Coronary artery (tissue), 2 donors: Measurements from ENCODE around the gene C17orf75.
A peak's percentile ranks its signal among the peaks of the same experiment; 100 is the strongest.

ENCODE experiments used
- DNase-seq: peaks from one replicate; pipeline ENCODE4 v3.0.0-alpha.2; 2017; ENCODE audit warnings: low spot score
- H3K27ac ChIP-seq, 2 donors: fragments of 200-600 bp; sonication (generic); one replicate each; pipeline ENCODE4 v1.5.1; 2016 to 2019
- H3K4me3 ChIP-seq: fragments of 200-600 bp; sonication (generic); 2 replicates; pipeline ENCODE4 v1.5.1; 2016; ENCODE audit warnings: mild to moderate bottlenecking, moderate library complexity
- TF ChIP-seq, protein P1 (sequence below): fragments of 200-600 bp; sonication (generic); IDR thresholded peaks from one replicate; pipeline ENCODE4 v1.5.1; 2019; ENCODE audit warnings: antibody characterized with exemption

The C17orf75 gene

DNA sequence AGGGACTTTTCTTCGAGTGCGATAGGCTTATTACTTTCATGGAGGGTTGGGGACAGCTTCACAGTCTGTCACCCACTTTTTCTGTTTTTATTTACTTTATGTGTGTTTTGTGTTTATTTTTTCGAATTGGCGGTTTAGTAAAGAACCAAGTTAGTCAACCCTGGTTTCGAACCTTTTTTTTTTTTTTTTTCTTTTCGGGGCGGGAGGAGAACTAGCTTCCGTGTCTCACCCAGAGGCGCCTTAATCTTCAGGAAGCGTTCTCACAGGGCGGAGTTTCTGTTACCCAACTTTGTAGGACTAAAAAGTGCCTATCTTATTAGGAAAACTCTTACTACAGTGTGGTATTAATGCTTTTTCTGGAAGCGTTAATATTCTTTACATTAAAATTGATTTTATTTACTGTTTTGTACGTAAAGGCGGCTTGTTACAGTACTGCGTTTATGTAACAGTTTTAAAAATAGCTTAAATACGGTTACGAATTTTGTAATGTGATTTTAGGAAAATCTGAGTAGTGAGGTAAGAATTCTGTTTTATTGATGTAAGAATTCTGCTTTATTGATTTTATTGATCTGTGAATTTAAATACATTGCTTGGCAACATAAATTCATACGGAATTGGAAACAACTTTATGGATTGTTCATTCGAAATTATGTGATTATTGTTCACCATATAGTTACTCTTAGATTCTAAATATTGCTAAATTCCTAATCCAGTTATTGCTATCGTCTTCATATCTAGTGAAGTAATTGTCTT, 8.9 kb upstream of the C17orf75 start:
- H3K27ac ChIP-seq, result peak overlapping the region; percentile 94 to 96
- TF ChIP-seq, protein P1, sequence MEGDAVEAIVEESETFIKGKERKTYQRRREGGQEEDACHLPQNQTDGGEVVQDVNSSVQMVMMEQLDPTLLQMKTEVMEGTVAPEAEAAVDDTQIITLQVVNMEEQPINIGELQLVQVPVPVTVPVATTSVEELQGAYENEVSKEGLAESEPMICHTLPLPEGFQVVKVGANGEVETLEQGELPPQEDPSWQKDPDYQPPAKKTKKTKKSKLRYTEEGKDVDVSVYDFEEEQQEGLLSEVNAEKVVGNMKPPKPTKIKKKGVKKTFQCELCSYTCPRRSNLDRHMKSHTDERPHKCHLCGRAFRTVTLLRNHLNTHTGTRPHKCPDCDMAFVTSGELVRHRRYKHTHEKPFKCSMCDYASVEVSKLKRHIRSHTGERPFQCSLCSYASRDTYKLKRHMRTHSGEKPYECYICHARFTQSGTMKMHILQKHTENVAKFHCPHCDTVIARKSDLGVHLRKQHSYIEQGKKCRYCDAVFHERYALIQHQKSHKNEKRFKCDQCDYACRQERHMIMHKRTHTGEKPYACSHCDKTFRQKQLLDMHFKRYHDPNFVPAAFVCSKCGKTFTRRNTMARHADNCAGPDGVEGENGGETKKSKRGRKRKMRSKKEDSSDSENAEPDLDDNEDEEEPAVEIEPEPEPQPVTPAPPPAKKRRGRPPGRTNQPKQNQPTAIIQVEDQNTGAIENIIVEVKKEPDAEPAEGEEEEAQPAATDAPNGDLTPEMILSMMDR, result no peak
- no peak for DNase-seq
- H3K4me3 ChIP-seq, result peak overlapping the region; percentile 80

DNA sequence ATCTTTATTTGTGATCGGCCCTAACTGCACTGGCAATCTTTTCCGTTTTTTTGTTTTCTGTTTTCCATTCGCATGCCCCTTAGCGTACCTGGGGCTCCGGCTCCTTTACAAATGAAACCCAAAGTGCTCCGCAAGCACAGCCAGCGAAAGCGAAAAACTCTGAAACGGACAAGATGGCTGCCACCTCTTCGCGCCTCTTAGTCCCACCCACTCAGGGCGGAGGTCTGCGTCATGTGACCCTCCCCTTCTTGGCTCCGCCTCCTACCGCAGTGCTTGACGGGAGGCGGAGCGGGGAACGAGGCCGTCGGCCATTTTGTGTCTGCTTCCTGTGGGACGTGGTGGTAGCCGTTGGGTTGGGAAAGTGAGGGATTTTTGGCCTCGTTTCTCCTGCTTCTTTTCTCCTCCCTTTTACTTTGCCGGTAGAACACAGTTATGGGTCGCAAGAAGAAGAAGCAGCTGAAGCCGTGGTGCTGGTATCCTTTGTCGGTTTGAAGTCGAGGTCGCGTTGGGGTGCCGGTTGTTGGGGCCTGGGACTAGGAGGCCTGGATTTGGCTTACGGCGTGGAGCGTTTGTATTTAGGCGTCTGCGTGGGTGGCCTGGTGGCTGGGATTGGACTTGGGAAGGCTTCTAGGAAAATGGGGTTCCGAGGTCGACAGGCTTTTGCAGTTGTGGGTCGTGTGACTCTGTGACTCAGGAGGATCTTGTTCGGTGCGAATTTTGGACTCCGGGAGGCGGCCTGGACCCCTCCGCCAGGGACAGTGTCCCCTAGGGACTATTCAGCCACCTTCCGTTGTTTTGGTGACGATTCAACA, 8.1 kb upstream of the C17orf75 start, which contains the start of gene ZNF207:
ZNF207 (plus strand) TSS at position 304 of the 812 bp plus-strand sequence; CDS start at position 433, 129 bp downstream.
- H3K27ac ChIP-seq, result peak within 1 kb of the TSS; percentile 94 to 96
- H3K4me3 ChIP-seq, result peak within 1 kb of the TSS; percentile 80
- TF ChIP-seq, protein P1, result no peak
- DNase-seq, result peak; percentile 96

DNA sequence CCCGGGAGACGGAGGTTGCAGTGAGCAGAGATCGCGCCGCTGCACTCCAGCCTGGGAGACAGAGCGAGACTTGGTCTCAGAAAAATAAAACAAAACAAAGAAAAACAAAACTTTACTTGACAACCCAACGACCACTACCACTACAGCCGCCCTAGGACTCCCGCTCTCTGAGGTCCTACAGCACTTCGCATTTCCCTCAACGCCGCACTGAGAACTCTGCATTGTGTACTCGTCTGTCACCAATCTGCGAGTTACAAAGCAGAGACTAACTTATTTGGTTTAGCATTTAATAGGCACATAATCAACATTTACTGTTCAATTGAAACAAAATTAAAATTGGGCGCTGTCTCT, 7.5 kb upstream of the C17orf75 start:
- TF ChIP-seq, protein P1, result no peak
- no peak for DNase-seq
- Histone ChIP-seq H3K27ac (peak overlapping the region; percentile 94 to 96), H3K4me3 (peak overlapping the region; percentile 80)

DNA sequence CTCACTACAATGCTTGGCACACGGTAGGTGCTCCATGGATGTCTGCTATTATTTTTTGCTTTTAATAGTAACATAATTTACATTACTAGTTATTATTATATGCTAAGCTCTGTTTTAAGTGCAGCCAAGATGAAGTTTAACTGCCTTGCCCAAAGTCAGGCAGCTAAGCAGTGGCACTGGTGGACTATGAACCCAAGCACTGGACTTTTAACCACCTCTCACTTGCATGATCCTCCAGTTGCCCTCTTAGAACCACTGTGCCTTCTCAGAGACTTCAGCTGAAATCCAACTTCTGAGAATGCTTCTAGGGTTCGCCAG, 6.5 kb upstream of the C17orf75 start:
- Histone ChIP-seq H3K27ac (no peak overlapping the region), H3K4me3 (no peak overlapping the region)
- no peak for DNase-seq
- TF ChIP-seq, protein P1, result no peak

DNA sequence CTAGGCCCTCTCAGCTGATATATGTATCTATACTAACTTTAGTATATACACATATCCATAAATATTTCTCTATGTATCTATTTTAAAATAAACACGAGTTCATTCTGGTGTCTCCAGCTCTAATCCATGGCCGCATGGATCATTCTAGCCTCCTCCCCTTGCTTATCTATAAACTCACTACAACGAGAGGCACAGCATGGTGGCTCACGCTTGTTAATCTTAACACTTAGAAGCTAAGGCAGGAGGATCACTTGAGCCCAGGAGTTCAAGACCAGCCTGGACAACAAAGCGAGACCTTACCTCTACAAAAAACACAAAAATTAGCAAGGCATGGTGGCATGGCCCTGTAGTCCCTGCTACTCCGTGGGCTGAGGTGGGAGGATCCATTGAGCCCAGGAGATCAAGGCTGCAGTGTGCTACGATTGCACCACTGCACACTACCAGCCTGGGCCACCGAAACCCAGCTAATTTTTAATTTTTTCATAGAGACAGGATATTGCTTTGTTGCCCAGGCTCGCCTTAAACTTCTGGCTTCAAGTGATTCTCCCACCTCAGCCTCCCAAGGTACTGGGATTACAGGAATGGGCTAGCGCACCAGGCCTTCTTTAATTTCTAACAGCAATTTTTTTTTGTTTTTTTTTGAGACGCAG, 4.1 kb upstream of the C17orf75 start:
- TF ChIP-seq, protein P1, result no peak
- Histone ChIP-seq H3K27ac (no peak overlapping the region), H3K4me3 (no peak overlapping the region)
- no peak for DNase-seq

DNA sequence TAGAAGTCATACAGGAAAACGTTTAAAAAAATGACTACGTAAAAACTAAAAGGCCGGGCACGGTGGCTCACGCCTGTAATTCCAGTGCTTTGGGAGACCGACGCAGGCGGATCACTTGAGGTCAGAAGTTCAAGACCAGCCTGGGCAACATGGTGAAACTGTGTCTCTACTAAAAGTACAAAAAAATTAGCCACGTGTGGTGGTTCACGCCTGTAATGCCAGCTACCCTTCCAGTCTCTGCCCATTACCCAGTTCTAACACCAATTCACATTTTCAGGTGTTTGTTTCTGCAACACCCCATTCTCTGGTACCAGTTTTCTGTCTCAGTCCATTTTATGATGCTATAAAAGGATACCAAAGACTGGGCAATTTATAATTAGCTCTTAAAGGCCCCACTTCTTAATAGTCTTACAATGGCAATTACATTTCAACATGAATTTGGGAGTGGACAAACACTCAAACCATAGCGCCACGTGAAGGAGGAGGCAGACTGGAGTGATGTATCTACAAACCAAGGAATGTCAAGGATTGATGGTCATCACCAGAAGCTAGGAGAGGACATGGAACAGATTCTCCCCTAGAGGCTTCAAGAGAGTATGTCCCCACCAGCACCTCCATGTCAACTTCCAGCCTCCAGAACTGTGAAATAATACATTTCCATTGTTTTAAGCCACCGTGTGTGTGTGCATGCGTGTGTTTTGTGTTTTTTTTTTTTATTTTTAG, 791 bp upstream of the C17orf75 start:
- TF ChIP-seq, protein P1, result no peak
- H3K27ac ChIP-seq, result peak overlapping the region in 1 of 2 donors; percentile 60
- H3K4me3 ChIP-seq, result peak overlapping the region; percentile 84
- DNase-seq, result no peak
